Endothelial cell of umbilical vein (primary cell): ENCODE results near the gene CHRD. TPM values are rescaled to one million over a fixed set of nuclear protein-coding genes. Genes with fewer than 3 reads are reported as not detected.

Experiments
- BruUV-seq: library from RNA; stranded (reverse); fragments of 400-500 nt; replicated peaks from 2 replicates; lab custom pipeline; 2021; lab: Mats Ljungman, UMichigan
- CTCF ChIA-PET: fragments of 300-600, 350-600 bp; sonication (Branson Sonifier 250); formaldehyde crosslinking; loops from one replicate; lab custom pipeline; 2021; ENCODE audit warnings: antibody characterized with exemption, inconsistent platforms; lab: Charles Lee
- POLR2A ChIA-PET: fragments of 300-600, 350-600 bp; sonication (Branson Sonifier 250); formaldehyde crosslinking; loops from one replicate; lab custom pipeline; 2021; ENCODE audit warnings: antibody characterized with exemption, inconsistent platforms; lab: Charles Lee
- DNase-seq: peaks from one replicate; pipeline ENCODE4 v3.0.0-alpha.2; 2011; ENCODE audit warnings: low read depth, low spot score
- FAIRE-seq: peaks from 2 replicates; lab custom pipeline; 2011; peaks lifted over from hg19 to GRCh38; lab: Jason Lieb, UNC
- H2AFZ ChIP-seq: 2 replicates; pipeline ENCODE4 v1.6.0; 2012; ENCODE audit warnings: low read depth, low read length, control low read depth, inconsistent platforms
- H3K27ac ChIP-seq: 2 replicates; pipeline ENCODE4 v1.5.1; 2011; ENCODE audit warnings: low read depth, mild to moderate bottlenecking, control low read depth, low read length, moderate library complexity; ENCODE audit not compliant: insufficient read depth
- H3K27me3 ChIP-seq, 2 experiments: 2 replicates each; pipeline versions ENCODE4 v1.6.0 to v1.6.1; 2011; ENCODE audit warnings: low read length in 2 of 2, mixed read lengths in 1 of 2; ENCODE audit not compliant: control insufficient read depth in 2 of 2, insufficient read depth in 2 of 2
- H3K36me3 ChIP-seq, 2 experiments: 2 replicates in 1 of 2; 3 replicates in 1 of 2; pipeline ENCODE4 v1.5.1; 2011; ENCODE audit warnings: low read length in 2 of 2, mild to moderate bottlenecking in 1 of 2, moderate library complexity in 1 of 2; ENCODE audit not compliant: control insufficient read depth in 2 of 2, insufficient read depth in 2 of 2; ENCODE audit errors: extremely low read depth in 1 of 2
- H3K4me1 ChIP-seq: 3 replicates; pipeline ENCODE4 v1.5.1; 2011; ENCODE audit warnings: mild to moderate bottlenecking, low read length; ENCODE audit not compliant: control insufficient read depth, insufficient read depth; ENCODE audit errors: extremely low read depth
- H3K4me2 ChIP-seq: 2 replicates; pipeline ENCODE4 v1.6.1; 2011; ENCODE audit warnings: low read length, control low read depth, mixed read lengths; ENCODE audit not compliant: insufficient read depth
- H3K4me3 ChIP-seq, 3 experiments: fragments of 200-600 bp in 1 of 3; sonication (generic), shearing (Covaris generic) in 1 of 3; replicated peaks in 1 of 3; 2 replicates each; pipeline ENCODE4 v1.5.1; 2011 to 2016; ENCODE audit warnings: control low read depth in 3 of 3, low read length in 3 of 3, mild to moderate bottlenecking in 2 of 3, inconsistent platforms in 1 of 3, low read depth in 1 of 3, moderate library complexity in 1 of 3; ENCODE audit not compliant: insufficient read depth in 1 of 3
- H3K79me2 ChIP-seq: 2 replicates; pipeline ENCODE4 v1.6.0; 2012; ENCODE audit warnings: low read length, inconsistent platforms; ENCODE audit not compliant: control insufficient read depth, insufficient read depth
- H3K9ac ChIP-seq: replicated peaks from 2 replicates; pipeline ENCODE3; 2011; ENCODE audit warnings: low read length, control low read depth; ENCODE audit not compliant: insufficient read depth; ENCODE audit errors: extremely low read depth
- H3K9me1 ChIP-seq: replicated peaks from 3 replicates; pipeline ENCODE4 v1.6.0; 2011; ENCODE audit warnings: mild to moderate bottlenecking, low read length; ENCODE audit not compliant: control insufficient read depth, insufficient read depth; ENCODE audit errors: extremely low read depth
- H3K9me3 ChIP-seq: replicated peaks from 2 replicates; pipeline ENCODE4 v1.5.1; 2012; ENCODE audit warnings: low read length, inconsistent platforms; ENCODE audit not compliant: control insufficient read depth, insufficient read depth
- H4K20me1 ChIP-seq: replicated peaks from 2 replicates; pipeline ENCODE3; 2011; ENCODE audit warnings: mild to moderate bottlenecking, low read length; ENCODE audit not compliant: control insufficient read depth, insufficient read depth; ENCODE audit errors: extremely low read depth
- EZH2 ChIP-seq: IDR thresholded peaks from 2 replicates; pipeline ENCODE4 v1.6.1; 2012; ENCODE audit warnings: borderline replicate concordance, low read depth, mild to moderate bottlenecking, moderate library complexity, low read length, inconsistent platforms; ENCODE audit not compliant: severe bottlenecking
- FOS ChIP-seq: IDR thresholded peaks from 2 replicates; pipeline ENCODE4 v1.6.1; 2011; ENCODE audit warnings: mild to moderate bottlenecking, low read length, moderate library complexity, borderline replicate concordance; ENCODE audit not compliant: insufficient read depth
- GATA2 ChIP-seq: IDR thresholded peaks from 2 replicates; pipeline ENCODE4 v1.7.0; 2011; ENCODE audit warnings: low read depth, mild to moderate bottlenecking, moderate library complexity, mixed read lengths, low read length; ENCODE audit not compliant: insufficient read length, insufficient read depth
- JUN ChIP-seq: IDR thresholded peaks from 2 replicates; pipeline ENCODE4 v1.6.1; 2011; ENCODE audit warnings: borderline replicate concordance, low read depth; ENCODE audit not compliant: insufficient read length, insufficient read depth
- MYC ChIP-seq: IDR thresholded peaks from one replicate; pipeline ENCODE4 v1.6.1; 2011; ENCODE audit warnings: mild to moderate bottlenecking, low read depth, low read length
- POLR2A ChIP-seq: IDR thresholded peaks from 2 replicates; pipeline ENCODE4 v1.6.1; 2012; ENCODE audit warnings: low read depth, mild to moderate bottlenecking, control low read depth, low read length
- POLR2AphosphoS5 ChIP-seq: IDR thresholded peaks from 2 replicates; pipeline ENCODE4 v1.6.1; 2012; ENCODE audit warnings: low read depth, mild to moderate bottlenecking, control low read depth, low read length, moderate library complexity; ENCODE audit not compliant: insufficient read depth
- dilution Hi-C: fragments of 300-500 bp; cut with MboI; formaldehyde crosslinking; loops from one replicate; pipeline ENCODE4 v1.15.0; 2019; ENCODE audit warnings: low sequenced_read_pairs; ENCODE audit not compliant: extremely low pct_ligation_motif_present
- intact Hi-C: fragments of 100-400 bp; cut with micrococcal nuclease; formaldehyde crosslinking; loops from one replicate; pipeline ENCODE4 v1.10.0; 2022
- polyA plus RNA-seq, 4 experiments: library from polyadenylated mRNA; depleted of rRNA in 3 of 4; stranded (reverse) in 3 of 4; unstranded in 1 of 4; fragments of >200 nt; gene quantifications; 2 replicates each; pipeline versions ENCODE4 v1.2.1 to v1.2.3, GENCODE V29; 2011 to 2012; ENCODE audit warnings: missing spikeins in 1 of 4
- total RNA-seq: library from RNA; stranded (reverse); gene quantifications from 2 replicates; pipeline ENCODE4 v1.2.3, GENCODE V29; 2021
- TF ChIP-seq, protein P1 (sequence below), 2 donors: IDR thresholded peaks; 1 replicate in 1 of 2; 2 replicates in 1 of 2; pipeline ENCODE4 v1.5.1; 2011; ENCODE audit warnings: low read length in 2 of 2, mild to moderate bottlenecking in 2 of 2, moderate library complexity in 2 of 2, control low read depth in 1 of 2, inconsistent platforms in 1 of 2, low read depth in 1 of 2; ENCODE audit not compliant: insufficient read depth in 1 of 2; ENCODE audit errors: extremely low read depth in 1 of 2
- TF ChIP-seq, protein P2 (sequence below): IDR thresholded peaks from 2 replicates; pipeline ENCODE4 v1.6.1; 2011; ENCODE audit not compliant: insufficient read depth, insufficient read length

The CHRD gene
- total and polyA plus RNA-seq, 2 donors (not counting 3 experiments of a cell fraction or from before 2014, with no cell fraction given), result 0.40 to 0.54 TPM

GRCh38 chr3:184417619-184418327 is 37.9 kb downstream of the CHRD start:
- intact Hi-C loops (loop anchor here (1.0 kb wide), 4 partner anchors 46 to 127 kb away; no protein-coding TSS in a partner anchor), dilution Hi-C loops (no loop called here)
- DNase-seq (peak; percentile 62), FAIRE-seq (peak; percentile 89)
- POLR2A ChIA-PET, result no interaction called here
- H3K9ac ChIP-seq, result no peak overlapping the region
- H2AFZ ChIP-seq, result no peak overlapping the region
- H4K20me1 ChIP-seq, result no peaks in the 10 kb centered on the region
- no peak overlapping the region for H3K4me3 ChIP-seq
- H3K79me2 ChIP-seq, result no peaks in the 10 kb centered on the region
- no TSS peak for BruUV-seq
- H3K27ac ChIP-seq, result no peak overlapping the region
- no peaks in the 10 kb centered on the region for H3K27me3 ChIP-seq
- H3K4me2 ChIP-seq, result no peak overlapping the region
- no peaks in the 10 kb centered on the region for H3K4me1 ChIP-seq
- H3K9me1 ChIP-seq, result no peaks in the 10 kb centered on the region
- no peaks in the 10 kb centered on the region for H3K36me3 ChIP-seq
- TF ChIP-seq FOS, result no peak
- TF ChIP-seq POLR2A, result no peak
- TF ChIP-seq MYC, result peak; percentile 58
- TF ChIP-seq, protein P1, sequence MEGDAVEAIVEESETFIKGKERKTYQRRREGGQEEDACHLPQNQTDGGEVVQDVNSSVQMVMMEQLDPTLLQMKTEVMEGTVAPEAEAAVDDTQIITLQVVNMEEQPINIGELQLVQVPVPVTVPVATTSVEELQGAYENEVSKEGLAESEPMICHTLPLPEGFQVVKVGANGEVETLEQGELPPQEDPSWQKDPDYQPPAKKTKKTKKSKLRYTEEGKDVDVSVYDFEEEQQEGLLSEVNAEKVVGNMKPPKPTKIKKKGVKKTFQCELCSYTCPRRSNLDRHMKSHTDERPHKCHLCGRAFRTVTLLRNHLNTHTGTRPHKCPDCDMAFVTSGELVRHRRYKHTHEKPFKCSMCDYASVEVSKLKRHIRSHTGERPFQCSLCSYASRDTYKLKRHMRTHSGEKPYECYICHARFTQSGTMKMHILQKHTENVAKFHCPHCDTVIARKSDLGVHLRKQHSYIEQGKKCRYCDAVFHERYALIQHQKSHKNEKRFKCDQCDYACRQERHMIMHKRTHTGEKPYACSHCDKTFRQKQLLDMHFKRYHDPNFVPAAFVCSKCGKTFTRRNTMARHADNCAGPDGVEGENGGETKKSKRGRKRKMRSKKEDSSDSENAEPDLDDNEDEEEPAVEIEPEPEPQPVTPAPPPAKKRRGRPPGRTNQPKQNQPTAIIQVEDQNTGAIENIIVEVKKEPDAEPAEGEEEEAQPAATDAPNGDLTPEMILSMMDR (IDR thresholded peaks at IDR 0.05; ENCODE audit: extremely low read depth in 1 of 2, insufficient read depth in 1 of 2, low read depth in 1 of 2, low read length in 2 of 2), result peak; percentile 88 to 98
- no peak for TF ChIP-seq GATA2
- no peak for TF ChIP-seq EZH2
- TF ChIP-seq, protein P2, sequence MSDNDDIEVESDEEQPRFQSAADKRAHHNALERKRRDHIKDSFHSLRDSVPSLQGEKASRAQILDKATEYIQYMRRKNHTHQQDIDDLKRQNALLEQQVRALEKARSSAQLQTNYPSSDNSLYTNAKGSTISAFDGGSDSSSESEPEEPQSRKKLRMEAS, result peak; percentile 3
- no peak for TF ChIP-seq JUN
- TF ChIP-seq POLR2AphosphoS5, result no peak
- H3K9me3 ChIP-seq, result no peaks in the 10 kb centered on the region
- CTCF ChIA-PET, result interaction anchor here (0.6 to 13.7 kb wide), 15 partner anchors 9 to 127 kb away, joined by 3 to 198 read pairs (median 7); no protein-coding TSS in a partner anchor
